GM18907 (cell line): Measurements from ENCODE around the gene USP33.
"Not testable (repeated sequence)": the region's sequence is repeated elsewhere in the genome, so short reads cannot be mapped to it uniquely, and the experiment has no call there.

Experiments
- ATAC-seq: cut with Tn5 transposase; IDR thresholded peaks from one replicate; pipeline ENCODE4 v1.9.1; 2021; ENCODE audit warnings: mild to moderate bottlenecking, moderate library complexity; ENCODE audit not compliant: unreplicated experiment

USP33 gene

GRCh38 chr1:77741316-77741715, 18.3 kb downstream of the USP33 start:
- ATAC-seq: no peak

GRCh38 chr1:77739235-77739634, 20.4 kb downstream of the USP33 start:
- ATAC-seq: no peak

DNA sequence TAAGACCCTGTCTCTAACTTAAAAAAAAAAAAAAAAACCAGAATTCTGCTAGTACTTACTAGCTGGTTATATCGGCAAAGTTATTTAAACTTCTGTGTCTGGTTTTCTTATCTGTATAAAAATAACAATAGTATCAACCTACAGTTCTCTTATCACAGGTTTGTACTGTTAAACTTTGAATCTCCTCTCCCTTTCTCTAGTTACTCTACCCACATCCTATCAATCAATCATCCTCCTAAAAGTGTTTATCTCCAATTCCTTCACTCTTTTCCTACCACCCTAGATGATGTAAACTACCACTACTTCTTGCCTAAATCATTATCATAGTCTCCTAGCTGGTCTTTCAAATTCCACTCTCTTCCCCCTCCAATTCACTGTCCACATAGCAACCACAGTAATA, 27.6 kb downstream of the USP33 start:
- no peak for ATAC-seq

GRCh38 chr1:77725706-77726105, 33.9 kb downstream of the USP33 start:
- no peak for ATAC-seq

- ATAC-seq: no peak
Measured at GRCh38 chr1:77718181-77718580, 41.5 kb downstream of the USP33 start.

GRCh38 chr1:77716065-77716464, 43.6 kb downstream of the USP33 start:
- no peak for ATAC-seq

GRCh38 chr1:77709727-77710126, 49.9 kb downstream of the USP33 start:
- no peak for ATAC-seq

DNA sequence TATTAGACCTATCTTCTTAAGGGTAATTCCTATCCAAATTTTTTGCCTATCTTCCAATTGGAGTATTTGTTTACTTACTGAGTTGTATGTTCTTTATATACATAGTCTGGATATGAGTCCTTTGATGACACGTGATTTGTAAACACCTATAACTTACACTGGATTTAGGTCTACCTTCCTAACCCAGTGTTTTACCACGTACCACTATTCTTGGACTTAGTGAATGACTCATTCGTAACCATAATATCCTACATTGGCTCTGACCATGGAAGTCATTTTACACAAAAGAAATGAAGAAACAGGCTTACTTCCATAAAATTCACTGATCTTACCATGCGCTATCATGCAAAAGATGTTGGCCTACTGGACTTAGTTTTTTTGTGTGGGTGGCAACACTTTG, 53.3 kb downstream of the USP33 start:
- ATAC-seq: no peak

GRCh38 chr1:77704736-77705135, 54.9 kb downstream of the USP33 start:
- no peak for ATAC-seq

DNA sequence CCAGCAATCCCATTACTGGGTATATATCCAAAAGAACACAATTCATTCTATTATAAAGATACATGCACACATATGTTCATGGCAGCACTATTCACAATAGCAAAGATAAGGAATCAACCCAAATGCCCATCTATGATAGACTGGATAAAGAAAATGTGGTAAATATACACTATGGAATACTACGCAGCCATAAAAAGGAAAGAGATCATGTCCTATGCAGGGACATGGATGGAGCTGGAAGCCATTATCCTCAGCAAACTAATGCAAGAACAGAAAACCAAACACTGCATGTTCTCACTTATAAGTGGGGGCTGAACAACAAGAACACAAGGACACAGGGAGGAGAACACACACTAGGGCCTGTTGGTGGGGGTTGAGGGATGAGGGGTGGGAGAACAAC, 60.0 kb downstream of the USP33 start:
- not testable (repeated sequence) for ATAC-seq

GRCh38 chr1:77697441-77697840, 62.2 kb downstream of the USP33 start:
- no peak for ATAC-seq

GRCh38 chr1:77688939-77689338, 70.7 kb downstream of the USP33 start:
- no peak for ATAC-seq

DNA sequence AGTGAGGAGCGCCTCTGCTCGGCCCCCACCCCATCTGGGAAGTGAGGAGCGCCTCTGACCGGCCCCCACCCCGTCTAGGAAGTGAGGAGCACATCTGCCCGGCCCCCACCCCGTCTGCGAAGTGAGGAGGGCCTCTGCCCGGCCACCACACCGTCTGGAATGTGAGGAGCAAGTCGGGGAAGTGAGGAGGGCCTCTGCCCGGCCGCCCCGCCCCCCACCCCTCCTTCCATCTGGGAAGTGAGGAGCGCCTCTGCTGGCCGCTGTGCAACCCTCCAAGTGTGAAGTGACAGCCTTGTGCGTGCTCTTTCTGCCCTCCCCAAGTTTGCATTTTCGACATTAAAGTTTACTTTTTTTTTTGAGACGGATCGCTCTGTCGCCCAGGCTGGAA, 72.1 kb downstream of the USP33 start:
- ATAC-seq: no peak

GRCh38 chr1:77686796-77687518, 72.7 kb downstream of the USP33 start:
- no peak for ATAC-seq

DNA sequence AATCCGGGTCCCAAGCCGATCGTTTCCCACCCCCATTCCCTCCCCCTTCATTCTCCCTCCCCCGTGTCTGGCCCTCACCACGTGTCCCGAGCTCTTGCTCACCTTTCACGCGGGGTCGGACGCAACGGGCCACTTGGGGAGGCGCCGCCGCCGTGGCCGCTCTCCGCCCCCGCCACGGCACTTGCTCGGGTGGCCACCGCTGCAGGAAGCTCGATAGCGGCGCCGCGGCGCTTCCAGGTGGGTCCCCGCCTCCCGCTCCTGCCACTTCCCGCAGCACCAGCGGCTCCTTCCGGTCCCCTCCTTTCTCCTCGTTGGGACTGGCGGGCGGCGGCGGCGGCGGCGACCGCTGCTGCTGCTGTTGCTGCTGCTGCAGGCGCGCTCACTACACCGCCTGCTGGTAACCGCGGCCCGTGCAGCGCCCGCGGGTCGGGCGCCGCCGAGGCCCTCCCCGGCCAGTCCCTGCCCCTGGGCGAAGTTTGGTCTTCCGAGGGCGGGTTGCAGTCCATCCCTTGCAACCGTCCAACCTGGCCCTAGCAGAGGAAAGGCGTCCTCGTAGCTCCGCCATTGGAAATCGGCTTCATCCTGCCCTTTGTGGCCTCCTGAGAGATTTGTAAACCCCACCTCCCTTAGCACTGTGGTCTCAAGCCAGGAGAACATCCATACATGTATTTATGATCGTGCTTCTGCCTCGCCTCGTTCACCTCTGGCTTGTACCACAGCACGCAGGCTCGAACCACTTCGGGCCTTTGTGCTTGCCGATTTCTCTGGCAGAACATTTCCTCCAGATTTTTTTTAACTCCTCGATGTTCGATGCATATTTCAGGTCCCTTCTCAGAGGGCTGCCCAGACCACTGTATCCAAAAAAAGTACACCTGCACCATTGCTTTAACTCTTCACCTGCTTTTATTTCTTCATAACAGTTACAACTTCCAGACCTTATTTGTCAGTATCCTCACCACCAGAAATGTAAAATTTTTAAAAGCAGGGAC, 76.2 kb downstream of the USP33 start:
- ATAC-seq: peak; percentile 82

GRCh38 chr1:77682460-77683159, 77.0 kb downstream of the USP33 start, which contains the start of gene ZZZ3:
Gene ZZZ3, minus strand, starts transcription at chr1:77682658. Its CDS starts 49,304 bp downstream, at chr1:77633354.
- peak; percentile 85 for ATAC-seq

DNA sequence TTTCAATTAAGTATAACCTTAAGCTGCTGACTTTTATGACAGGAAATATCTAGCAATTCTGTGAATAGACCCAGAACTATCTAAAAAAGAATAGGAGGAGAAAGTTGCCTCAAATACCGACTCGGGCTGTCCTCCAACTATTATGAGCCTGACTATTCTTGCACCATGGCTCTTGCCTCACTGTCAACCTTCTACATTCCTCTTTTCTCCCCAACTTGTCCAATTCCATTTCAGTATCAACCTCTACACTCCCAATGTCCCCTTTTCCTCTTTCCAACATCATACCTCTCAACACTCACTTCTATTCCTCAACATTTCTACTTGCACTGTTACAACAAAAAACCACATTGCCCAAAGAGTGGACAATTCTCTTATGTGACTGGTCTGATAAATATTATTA, 79.5 kb downstream of the USP33 start:
- ATAC-seq: no peak

GRCh38 chr1:77678660-77679610, 80.7 kb downstream of the USP33 start:
- ATAC-seq: no peak

DNA sequence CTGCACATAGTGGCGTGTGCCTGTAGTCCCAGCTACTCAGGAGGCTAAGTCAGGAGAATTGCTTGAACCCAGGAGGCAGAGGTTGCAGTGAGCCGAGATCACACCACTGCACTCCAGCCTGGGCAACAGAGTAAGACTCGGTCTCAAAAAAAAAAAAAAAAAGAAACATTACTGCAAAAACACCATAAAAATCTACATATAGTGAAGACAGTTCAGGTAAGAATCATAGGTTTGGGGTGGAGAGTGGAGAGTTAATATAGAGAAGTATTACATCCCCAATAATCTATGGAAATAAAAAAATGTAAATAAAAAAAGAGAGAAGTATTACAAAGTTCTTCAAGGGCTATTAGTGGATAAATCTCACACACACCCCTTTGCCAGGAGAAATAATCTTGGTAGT, 84.8 kb downstream of the USP33 start:
- ATAC-seq: not testable (repeated sequence)

GRCh38 chr1:77673716-77674355, 85.8 kb downstream of the USP33 start:
- no peak for ATAC-seq
